ENCODE measurements around the gene XRCC4.

DNA sequence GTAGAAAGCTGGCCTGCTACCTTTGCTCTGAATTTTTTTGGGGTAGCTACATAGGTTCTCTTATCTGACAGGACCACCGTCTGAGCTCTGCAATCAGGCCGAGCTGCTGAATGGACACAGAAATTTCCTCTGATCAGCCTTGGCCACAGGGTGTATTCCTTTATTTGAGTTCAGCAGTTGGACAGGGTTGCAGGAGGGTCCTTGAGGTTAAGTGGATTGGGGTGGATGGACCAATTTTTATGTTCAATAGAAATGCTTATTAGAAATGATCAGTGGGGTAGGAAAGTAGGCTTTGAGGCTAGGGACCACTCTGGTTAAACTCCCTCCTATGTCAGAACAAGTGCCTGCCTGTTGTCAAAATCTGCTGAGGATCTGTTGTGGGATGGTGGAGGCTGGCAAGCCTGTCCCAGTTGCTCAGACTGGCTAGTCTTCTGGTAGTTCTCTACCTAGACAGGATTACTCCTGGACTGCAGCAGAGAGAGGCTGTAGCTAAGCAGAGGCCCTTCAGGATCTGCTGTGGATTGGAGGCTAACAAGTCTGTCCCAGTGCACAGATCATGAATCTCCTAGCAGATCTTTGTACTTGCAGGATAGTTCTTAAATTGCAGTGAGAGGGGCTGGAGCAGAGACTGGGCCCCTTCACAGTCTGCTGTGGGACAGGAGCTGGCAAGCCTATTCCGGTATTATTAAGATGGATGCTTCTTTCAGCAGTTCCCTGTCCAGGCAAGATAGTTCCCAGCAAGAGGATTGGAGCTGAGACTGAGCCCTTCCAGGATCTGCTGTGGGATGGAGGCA, 18.0 kb downstream of the XRCC4 start:
- no peak for TF ChIP-seq EZH2 (IDR thresholded peaks at IDR 0.05)
- TF ChIP-seq, protein P1, sequence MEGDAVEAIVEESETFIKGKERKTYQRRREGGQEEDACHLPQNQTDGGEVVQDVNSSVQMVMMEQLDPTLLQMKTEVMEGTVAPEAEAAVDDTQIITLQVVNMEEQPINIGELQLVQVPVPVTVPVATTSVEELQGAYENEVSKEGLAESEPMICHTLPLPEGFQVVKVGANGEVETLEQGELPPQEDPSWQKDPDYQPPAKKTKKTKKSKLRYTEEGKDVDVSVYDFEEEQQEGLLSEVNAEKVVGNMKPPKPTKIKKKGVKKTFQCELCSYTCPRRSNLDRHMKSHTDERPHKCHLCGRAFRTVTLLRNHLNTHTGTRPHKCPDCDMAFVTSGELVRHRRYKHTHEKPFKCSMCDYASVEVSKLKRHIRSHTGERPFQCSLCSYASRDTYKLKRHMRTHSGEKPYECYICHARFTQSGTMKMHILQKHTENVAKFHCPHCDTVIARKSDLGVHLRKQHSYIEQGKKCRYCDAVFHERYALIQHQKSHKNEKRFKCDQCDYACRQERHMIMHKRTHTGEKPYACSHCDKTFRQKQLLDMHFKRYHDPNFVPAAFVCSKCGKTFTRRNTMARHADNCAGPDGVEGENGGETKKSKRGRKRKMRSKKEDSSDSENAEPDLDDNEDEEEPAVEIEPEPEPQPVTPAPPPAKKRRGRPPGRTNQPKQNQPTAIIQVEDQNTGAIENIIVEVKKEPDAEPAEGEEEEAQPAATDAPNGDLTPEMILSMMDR (IDR thresholded peaks at IDR 0.05) = no peak

Data from neural progenitor cell (in vitro differentiated cells).